Hepatocyte (in vitro differentiated cells): ENCODE data around the gene HOXB3. TPM values are rescaled to one million over a fixed set of nuclear protein-coding genes. Genes with fewer than 3 reads are reported as not detected.

Source experiments
- DNase-seq: peaks from one replicate; pipeline ENCODE4 v3.0.0-alpha.2; 2016; ENCODE audit warnings: low spot score
- H2AFZ ChIP-seq: fragments of 200-600 bp; sonication (generic); 2 replicates; pipeline ENCODE4 v1.6.0; 2016; ENCODE audit warnings: antibody characterized with exemption, mild to moderate bottlenecking
- H3K27ac ChIP-seq: fragments of 200-600 bp; sonication (generic); 2 replicates; pipeline ENCODE4 v1.5.1; 2016; ENCODE audit warnings: mild to moderate bottlenecking
- H3K27me3 ChIP-seq: fragments of 200-600 bp; sonication (generic); 2 replicates; pipeline ENCODE4 v1.6.1; 2016
- H3K36me3 ChIP-seq: fragments of 200-600 bp; sonication (generic); replicated peaks from 2 replicates; pipeline ENCODE4 v1.5.1; 2016; ENCODE audit warnings: low read depth; ENCODE audit not compliant: insufficient read depth
- H3K4me1 ChIP-seq: fragments of 200-600 bp; sonication (generic); 2 replicates; pipeline ENCODE4 v1.5.1; 2016; ENCODE audit warnings: mild to moderate bottlenecking, moderate library complexity; ENCODE audit not compliant: insufficient read depth
- H3K4me2 ChIP-seq: fragments of 200-600 bp; sonication (generic); 2 replicates; pipeline ENCODE4 v1.6.0; 2016
- H3K4me3 ChIP-seq: fragments of 200-600 bp; sonication (generic); 2 replicates; pipeline ENCODE4 v1.5.1; 2016; ENCODE audit warnings: mild to moderate bottlenecking
- H3K79me2 ChIP-seq: fragments of 200-600 bp; sonication (generic); 2 replicates; pipeline ENCODE4 v1.6.0; 2017; ENCODE audit warnings: mild to moderate bottlenecking
- H3K9me2 ChIP-seq: fragments of 200-600 bp; sonication (generic); replicated peaks from 2 replicates; pipeline ENCODE4 v1.6.0; 2017; ENCODE audit warnings: mild to moderate bottlenecking; ENCODE audit not compliant: insufficient read depth
- H3K9me3 ChIP-seq: fragments of 200-600 bp; sonication (generic); 2 replicates; pipeline ENCODE4 v1.5.1; 2016; ENCODE audit warnings: low read depth, mild to moderate bottlenecking
- H4K20me1 ChIP-seq: fragments of 200-600 bp; sonication (generic); 2 replicates; pipeline ENCODE4 v1.6.0; 2016; ENCODE audit warnings: mild to moderate bottlenecking; ENCODE audit not compliant: insufficient read depth, poor library complexity, severe bottlenecking
- CTCF ChIP-seq: fragments of 200-600 bp; sonication (generic); IDR thresholded peaks from 2 replicates; pipeline ENCODE4 v1.5.1; 2016; ENCODE audit warnings: antibody characterized with exemption, mild to moderate bottlenecking; ENCODE audit not compliant: poor library complexity
- EZH2 ChIP-seq: fragments of 200-600 bp; sonication (generic); IDR thresholded peaks from 2 replicates; pipeline ENCODE4 v1.6.1; 2016; ENCODE audit warnings: antibody characterized with exemption, mild to moderate bottlenecking, borderline replicate concordance
- EZH2phosphoT487 ChIP-seq: fragments of 200-600 bp; sonication (generic); IDR thresholded peaks from one replicate; pipeline ENCODE4 v1.6.1; 2018; ENCODE audit warnings: antibody characterized with exemption, mild to moderate bottlenecking, low read depth, moderate library complexity; ENCODE audit not compliant: unreplicated experiment, severe bottlenecking
- WGBS: methylation state at CpG from one replicate; pipeline ENCODE4 v1.1.6; 2016; ENCODE audit warnings: low lambda C conversion rate; ENCODE audit errors: missing lambda C conversion rate; 5-methylcytosine and 5-hydroxymethylcytosine counted together
- polyA plus RNA-seq: library from polyadenylated mRNA; unstranded; fragments of >200 nt; fragmentation: Nextera tagmentation; extraction: Ambion mirVana; gene quantifications from 2 replicates; pipeline ENCODE4 v1.2.1, GENCODE V29; 2016
- total RNA-seq: library from RNA; depleted of rRNA; stranded (reverse); fragments of >200 nt; gene quantifications from 2 replicates; pipeline ENCODE4 v1.2.3, GENCODE V29; 2014

Gene HOXB3
- total and polyA plus RNA-seq, 2 experiments from 2014 or later = 1.8 to 5.9 TPM

- Histone ChIP-seq H3K4me1 (no peaks in the 10 kb centered on the region), H4K20me1 (no peaks in the 10 kb centered on the region), H3K4me2 (peak within 1 kb of the TSS; percentile 78), H2AFZ (peak within 1 kb of the TSS; percentile 80), H3K36me3 (no peaks in the 10 kb centered on the region), H3K4me3 (peak within 1 kb of the TSS; percentile 28), H3K9me3 (no peaks in the 10 kb centered on the region), H3K9me2 (no peaks in the 10 kb centered on the region), H3K27ac (peak within 1 kb of the TSS; percentile 77), H3K79me2 (no peaks in the 10 kb centered on the region), H3K27me3 (peaks cover 96% of the 10 kb centered on the region)
- WGBS = 3% methylated on average over 78 of the region's 79 CpGs
- TF ChIP-seq EZH2phosphoT487 (peak; percentile 64), EZH2 (peak; percentile 96), CTCF (no peak)
- peak; percentile 65 for DNase-seq
Measured at GRCh38 chr17:48610282-48611211, 20.5 kb upstream of the HOXB3 start, which contains the start of gene HOXB7. Gene HOXB7 (minus strand): TSS chr17:48611017. CDS start chr17:48610918, 99 bp downstream.

- WGBS = 15% methylated on average over 5 of the region's 15 CpGs
- Histone ChIP-seq H3K4me1 (no peaks in the 10 kb centered on the region), H3K27ac (peak overlapping the region; percentile 77), H3K36me3 (no peaks in the 10 kb centered on the region), H3K4me2 (peak overlapping the region; percentile 78), H3K9me3 (no peaks in the 10 kb centered on the region), H3K4me3 (peak overlapping the region; percentile 11), H4K20me1 (no peaks in the 10 kb centered on the region), H3K79me2 (no peaks in the 10 kb centered on the region), H3K9me2 (no peaks in the 10 kb centered on the region), H2AFZ (peak overlapping the region; percentile 80), H3K27me3 (peaks cover 96% of the 10 kb centered on the region)
- no peak for DNase-seq
- TF ChIP-seq CTCF = no peak
- no peak for TF ChIP-seq EZH2
- TF ChIP-seq EZH2phosphoT487 = no peak
Measured at GRCh38 chr17:48609759-48610281, 19.8 kb upstream of the HOXB3 start.

GRCh38 chr17:48609033-48609432, 19.0 kb upstream of the HOXB3 start:
- Histone ChIP-seq H3K4me2 (peak overlapping the region; percentile 78), H3K9me2 (no peaks in the 10 kb centered on the region)

More at GRCh38 chr17:48609033-48609432, 19.0 kb upstream of the HOXB3 start:
- TF ChIP-seq CTCF (no peak), EZH2 (no peak), EZH2phosphoT487 (no peak)
- Histone ChIP-seq H3K9me3 (no peaks in the 10 kb centered on the region), H3K36me3 (no peaks in the 10 kb centered on the region), H4K20me1 (no peaks in the 10 kb centered on the region), H3K27ac (peak overlapping the region; percentile 77), H3K79me2 (no peaks in the 10 kb centered on the region), H3K4me3 (no peak overlapping the region), H3K4me1 (no peaks in the 10 kb centered on the region), H3K27me3 (peaks cover 96% of the 10 kb centered on the region), H2AFZ (no peak overlapping the region)
- DNase-seq = no peak
